ENCODE measurements around the gene CCDC57. TPM values are rescaled to one million over a fixed set of nuclear protein-coding genes. Genes with fewer than 3 reads are reported as not detected.

CCDC57 gene
- total RNA-seq, 1 donor from 2014 or later = 79.0 TPM

- Mint-ChIP-seq H3K27me3 (peaks cover 13% of the 10 kb centered on the region), H3K27ac (no peak overlapping the region), H3K4me3 (ENCODE audit: low read depth) (no peak overlapping the region), H3K36me3 (ENCODE audit: insufficient read depth) (no peaks in the 10 kb centered on the region), H3K9me3 (ENCODE audit: low read depth) (no peaks in the 10 kb centered on the region), H3K4me1 (ENCODE audit: low read depth) (no peaks in the 10 kb centered on the region)
- no peak for DNase-seq (ENCODE audit: low spot score, unreplicated experiment)
- no peak for TF ChIP-seq CTCF (IDR thresholded peaks at IDR 0.05; ENCODE audit: unreplicated experiment)
Measured at GRCh38 chr17:82224666-82225065, 12.0 kb upstream of the CCDC57 start.

- peaks cover 13% of the 10 kb centered on the region for H3K27me3 Mint-ChIP-seq
- H3K4me1 Mint-ChIP-seq (ENCODE audit: low read depth) = no peaks in the 10 kb centered on the region
- no peak for TF ChIP-seq CTCF (IDR thresholded peaks at IDR 0.05; ENCODE audit: unreplicated experiment)
- H3K4me3 Mint-ChIP-seq (ENCODE audit: low read depth) = no peak overlapping the region
- DNase-seq (ENCODE audit: low spot score, unreplicated experiment) = no peak
- no peak overlapping the region for H3K27ac Mint-ChIP-seq
- no peaks in the 10 kb centered on the region for H3K36me3 Mint-ChIP-seq (ENCODE audit: insufficient read depth)
- H3K9me3 Mint-ChIP-seq (ENCODE audit: low read depth) = no peaks in the 10 kb centered on the region
Measured at GRCh38 chr17:82223517-82223916, 10.9 kb upstream of the CCDC57 start.

GRCh38 chr17:82222816-82223215 is 10.2 kb upstream of the CCDC57 start:
- Mint-ChIP-seq H3K4me1 (ENCODE audit: low read depth) (no peaks in the 10 kb centered on the region), H3K36me3 (ENCODE audit: insufficient read depth) (no peaks in the 10 kb centered on the region), H3K27me3 (peaks cover 13% of the 10 kb centered on the region), H3K27ac (no peak overlapping the region), H3K9me3 (ENCODE audit: low read depth) (no peaks in the 10 kb centered on the region), H3K4me3 (ENCODE audit: low read depth) (no peak overlapping the region)
- no peak for TF ChIP-seq CTCF (IDR thresholded peaks at IDR 0.05; ENCODE audit: unreplicated experiment)
- no peak for DNase-seq (ENCODE audit: low spot score, unreplicated experiment)

- no peaks in the 10 kb centered on the region for H3K4me1 Mint-ChIP-seq (ENCODE audit: low read depth)
- DNase-seq (ENCODE audit: low spot score, unreplicated experiment) = no peak
- no peaks in the 10 kb centered on the region for H3K36me3 Mint-ChIP-seq (ENCODE audit: insufficient read depth)
- H3K4me3 Mint-ChIP-seq (ENCODE audit: low read depth) = no peak overlapping the region
- H3K27ac Mint-ChIP-seq = no peak overlapping the region
- H3K9me3 Mint-ChIP-seq (ENCODE audit: low read depth) = no peaks in the 10 kb centered on the region
- H3K27me3 Mint-ChIP-seq = peaks cover 10% of the 10 kb centered on the region
- TF ChIP-seq CTCF (IDR thresholded peaks at IDR 0.05; ENCODE audit: unreplicated experiment) = no peak
Measured at GRCh38 chr17:82221341-82221902, 8.8 kb upstream of the CCDC57 start.

GRCh38 chr17:82219753-82220709 is 7.4 kb upstream of the CCDC57 start:
- no peak for DNase-seq (ENCODE audit: low spot score, unreplicated experiment)
- H3K27ac Mint-ChIP-seq = no peak overlapping the region
- H3K36me3 Mint-ChIP-seq (ENCODE audit: insufficient read depth) = no peaks in the 10 kb centered on the region
- no peaks in the 10 kb centered on the region for H3K9me3 Mint-ChIP-seq (ENCODE audit: low read depth)
- no peaks in the 10 kb centered on the region for H3K4me1 Mint-ChIP-seq (ENCODE audit: low read depth)
- no peak for TF ChIP-seq CTCF (IDR thresholded peaks at IDR 0.05; ENCODE audit: unreplicated experiment)
- H3K27me3 Mint-ChIP-seq = peaks cover 10% of the 10 kb centered on the region
- no peak overlapping the region for H3K4me3 Mint-ChIP-seq (ENCODE audit: low read depth)

Measured in progenitor cell of endocrine pancreas (in vitro differentiated cells).